Type B pancreatic cell (in vitro differentiated cells): ENCODE data around the gene PAK5. TPM values are rescaled to one million over a fixed set of nuclear protein-coding genes. Genes with fewer than 3 reads are reported as not detected.
A peak's percentile ranks its signal among the peaks of the same experiment; 100 is the strongest.

Experiments
- DNase-seq: peaks from one replicate; pipeline ENCODE4 v3.0.0; 2021; ENCODE audit warnings: mixed read lengths; ENCODE audit not compliant: unreplicated experiment; ENCODE audit errors: extremely low spot score
- H3K27ac Mint-ChIP-seq: 2 replicates; pipeline ENCODE4 v1.8.0; 2021; ENCODE audit warnings: mild to moderate bottlenecking, mixed read lengths
- H3K27me3 Mint-ChIP-seq: 2 replicates; pipeline ENCODE4 v1.8.0; 2021; ENCODE audit warnings: mixed read lengths
- H3K36me3 Mint-ChIP-seq: 2 replicates; pipeline ENCODE4 v1.8.0; 2021; ENCODE audit warnings: mixed read lengths
- H3K4me1 Mint-ChIP-seq: one replicate; pipeline ENCODE4 v1.8.0; 2021; ENCODE audit warnings: mixed read lengths; ENCODE audit not compliant: unreplicated experiment
- H3K4me3 Mint-ChIP-seq: 2 replicates; pipeline ENCODE4 v1.8.0; 2021; ENCODE audit warnings: mild to moderate bottlenecking, mixed read lengths
- H3K9me3 Mint-ChIP-seq: 2 replicates; pipeline ENCODE4 v1.8.0; 2021; ENCODE audit warnings: mixed read lengths
- total RNA-seq: library from RNA; stranded (reverse); gene quantifications from 2 replicates; pipeline ENCODE4 v1.2.1, GENCODE V29; 2021; ENCODE audit warnings: low replicate concordance
- TF ChIP-seq, protein P1 (sequence below): fragments of 200-600 bp; sonication (generic); conservative IDR thresholded peaks from 2 replicates; pipeline ENCODE4 v1.5.0; 2021; ENCODE audit warnings: antibody characterized with exemption, mild to moderate bottlenecking

Gene PAK5
- total RNA-seq, 1 donor from 2014 or later = 1.8 TPM

DNA sequence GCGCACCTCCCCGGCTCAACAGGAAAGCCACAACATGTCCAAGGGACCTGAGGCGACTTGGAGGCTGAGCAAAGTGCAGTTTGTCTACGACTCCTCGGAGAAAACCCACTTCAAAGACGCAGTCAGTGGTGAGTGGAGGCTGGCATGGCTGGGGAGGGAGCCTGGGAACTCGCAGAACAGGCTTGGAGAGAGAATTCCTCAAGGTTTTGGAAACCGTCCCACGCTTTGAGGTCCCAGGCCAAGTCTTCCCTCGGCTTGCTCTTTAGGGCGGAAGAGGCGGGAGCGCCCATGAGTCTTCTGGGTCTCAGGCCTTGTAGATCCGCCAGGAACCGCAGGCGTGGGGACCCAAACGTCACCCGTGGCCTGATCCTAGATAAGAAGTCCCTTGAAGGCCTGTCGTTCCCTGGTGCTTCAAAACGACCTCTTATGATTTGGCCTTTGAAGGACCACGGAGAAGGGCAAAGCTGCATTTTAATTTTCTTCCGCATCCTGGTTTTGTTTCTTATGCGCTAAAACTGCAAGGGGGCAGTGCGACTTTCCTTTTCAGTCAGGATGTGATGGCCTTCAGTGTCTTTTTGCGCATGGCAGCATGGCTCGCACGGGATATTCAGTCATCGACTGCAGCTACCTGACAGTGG, 322.5 kb downstream of the PAK5 start:
- no peaks in the 10 kb centered on the region for H3K36me3 Mint-ChIP-seq
- peaks cover 87% of the 10 kb centered on the region for H3K27me3 Mint-ChIP-seq
- no peaks in the 10 kb centered on the region for H3K9me3 Mint-ChIP-seq
- peaks cover 12% of the 10 kb centered on the region for H3K4me1 Mint-ChIP-seq
- no peak overlapping the region for H3K27ac Mint-ChIP-seq
- TF ChIP-seq, protein P1, sequence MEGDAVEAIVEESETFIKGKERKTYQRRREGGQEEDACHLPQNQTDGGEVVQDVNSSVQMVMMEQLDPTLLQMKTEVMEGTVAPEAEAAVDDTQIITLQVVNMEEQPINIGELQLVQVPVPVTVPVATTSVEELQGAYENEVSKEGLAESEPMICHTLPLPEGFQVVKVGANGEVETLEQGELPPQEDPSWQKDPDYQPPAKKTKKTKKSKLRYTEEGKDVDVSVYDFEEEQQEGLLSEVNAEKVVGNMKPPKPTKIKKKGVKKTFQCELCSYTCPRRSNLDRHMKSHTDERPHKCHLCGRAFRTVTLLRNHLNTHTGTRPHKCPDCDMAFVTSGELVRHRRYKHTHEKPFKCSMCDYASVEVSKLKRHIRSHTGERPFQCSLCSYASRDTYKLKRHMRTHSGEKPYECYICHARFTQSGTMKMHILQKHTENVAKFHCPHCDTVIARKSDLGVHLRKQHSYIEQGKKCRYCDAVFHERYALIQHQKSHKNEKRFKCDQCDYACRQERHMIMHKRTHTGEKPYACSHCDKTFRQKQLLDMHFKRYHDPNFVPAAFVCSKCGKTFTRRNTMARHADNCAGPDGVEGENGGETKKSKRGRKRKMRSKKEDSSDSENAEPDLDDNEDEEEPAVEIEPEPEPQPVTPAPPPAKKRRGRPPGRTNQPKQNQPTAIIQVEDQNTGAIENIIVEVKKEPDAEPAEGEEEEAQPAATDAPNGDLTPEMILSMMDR = no peak
- peak overlapping the region; percentile 85 for H3K4me3 Mint-ChIP-seq
- DNase-seq = no peak

- TF ChIP-seq, protein P1 = no peak
- no peak overlapping the region for H3K27ac Mint-ChIP-seq
- H3K27me3 Mint-ChIP-seq = peaks cover 88% of the 10 kb centered on the region
- DNase-seq = no peak
- no peaks in the 10 kb centered on the region for H3K9me3 Mint-ChIP-seq
- H3K4me1 Mint-ChIP-seq = peaks cover 12% of the 10 kb centered on the region
- peak overlapping the region; percentile 85 for H3K4me3 Mint-ChIP-seq
- no peaks in the 10 kb centered on the region for H3K36me3 Mint-ChIP-seq
Observed at GRCh38 chr20:9515741-9516233, 323.1 kb downstream of the PAK5 start.

DNA sequence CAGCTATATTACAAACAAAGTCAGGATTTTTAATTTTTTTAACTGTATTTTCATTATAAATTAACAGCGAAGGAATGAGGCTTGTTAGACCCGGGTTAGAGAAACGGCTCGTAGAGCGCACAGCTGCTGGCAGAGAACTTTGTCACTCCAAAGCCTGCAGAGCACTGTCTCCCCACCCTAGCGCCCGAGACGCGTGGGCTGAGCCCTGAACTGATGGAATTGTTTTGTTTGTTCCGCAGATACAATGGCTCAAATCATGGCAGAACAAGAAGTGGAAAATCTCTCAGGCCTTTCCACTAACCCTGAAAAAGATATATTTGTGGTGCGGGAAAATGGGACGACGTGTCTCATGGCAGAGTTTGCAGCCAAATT, 323.7 kb downstream of the PAK5 start:
- Mint-ChIP-seq H3K36me3 (no peaks in the 10 kb centered on the region), H3K27ac (no peak overlapping the region), H3K4me1 (peaks cover 12% of the 10 kb centered on the region), H3K27me3 (peaks cover 92% of the 10 kb centered on the region), H3K4me3 (peak overlapping the region; percentile 85), H3K9me3 (no peaks in the 10 kb centered on the region)
- TF ChIP-seq, protein P1 = no peak
- no peak for DNase-seq

GRCh38 chr20:9514461-9515213, 324.2 kb downstream of the PAK5 start, which contains the start of gene LAMP5:
TSS of gene LAMP5 (plus strand) at chr20:9514590. CDS start at chr20:9514853, 263 bp downstream.
- TF ChIP-seq, protein P1 = no peak
- no peak within 1 kb of the TSS for H3K27ac Mint-ChIP-seq
- H3K4me1 Mint-ChIP-seq = peaks cover 12% of the 10 kb centered on the region
- peak; percentile 76 for DNase-seq
- no peaks in the 10 kb centered on the region for H3K9me3 Mint-ChIP-seq
- no peaks in the 10 kb centered on the region for H3K36me3 Mint-ChIP-seq
- peak within 1 kb of the TSS; percentile 85 for H3K4me3 Mint-ChIP-seq
- peaks cover 90% of the 10 kb centered on the region for H3K27me3 Mint-ChIP-seq

GRCh38 chr20:9514072-9514460, 324.8 kb downstream of the PAK5 start:
- Mint-ChIP-seq H3K27me3 (peaks cover 95% of the 10 kb centered on the region), H3K27ac (no peak overlapping the region), H3K9me3 (no peaks in the 10 kb centered on the region), H3K36me3 (no peaks in the 10 kb centered on the region), H3K4me3 (peak overlapping the region; percentile 85), H3K4me1 (peaks cover 12% of the 10 kb centered on the region)
- DNase-seq = no peak
- TF ChIP-seq, protein P1 = no peak
